ENCODE data around the gene IGSF21.
"Not testable (repeated sequence)": the region's sequence is repeated elsewhere in the genome, so short reads cannot be mapped to it uniquely, and the experiment has no call there.

Gene IGSF21

DNA sequence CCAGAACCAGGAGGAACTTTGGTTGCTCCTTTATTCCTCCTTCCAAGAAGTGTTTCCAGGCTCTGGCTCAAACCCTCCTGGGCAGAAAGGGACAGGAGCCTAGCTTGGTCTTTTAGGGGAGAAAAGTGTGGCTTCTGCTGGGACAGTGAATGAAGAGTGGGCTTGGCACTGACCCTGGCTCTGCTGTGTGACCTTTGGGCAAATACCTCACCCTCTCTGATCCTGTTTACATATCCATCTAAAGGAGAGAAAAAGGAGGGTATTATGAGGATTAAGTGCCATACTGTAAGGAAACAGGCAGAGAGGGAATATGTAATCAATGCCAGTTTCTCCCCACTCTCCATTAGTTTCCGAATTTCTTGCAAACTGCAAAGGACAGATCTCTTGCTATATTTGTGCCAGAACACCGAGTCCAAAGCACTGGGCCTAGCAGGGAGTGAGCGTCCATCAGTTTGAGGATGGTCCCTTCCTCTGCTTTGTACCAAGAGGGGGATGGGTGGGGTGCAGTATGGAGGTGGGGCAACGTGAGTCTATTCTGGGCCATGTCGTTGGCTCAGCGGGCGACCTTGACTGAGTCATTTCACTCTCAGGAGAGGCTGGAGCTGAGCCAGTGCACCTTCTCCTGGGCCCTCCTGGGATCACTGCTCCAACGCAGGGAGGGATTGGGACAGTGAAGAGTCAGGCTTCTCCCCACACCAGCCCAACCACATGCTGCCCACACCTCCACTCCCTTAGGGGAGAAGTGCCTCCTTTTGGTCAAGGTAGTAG is 38.4 kb downstream of the IGSF21 start:
- DNase-seq (ENCODE audit: low read depth) = no peak

GRCh38 chr1:18146886-18147285 is 39.3 kb downstream of the IGSF21 start:
- no peak for DNase-seq (ENCODE audit: low read depth)

DNA sequence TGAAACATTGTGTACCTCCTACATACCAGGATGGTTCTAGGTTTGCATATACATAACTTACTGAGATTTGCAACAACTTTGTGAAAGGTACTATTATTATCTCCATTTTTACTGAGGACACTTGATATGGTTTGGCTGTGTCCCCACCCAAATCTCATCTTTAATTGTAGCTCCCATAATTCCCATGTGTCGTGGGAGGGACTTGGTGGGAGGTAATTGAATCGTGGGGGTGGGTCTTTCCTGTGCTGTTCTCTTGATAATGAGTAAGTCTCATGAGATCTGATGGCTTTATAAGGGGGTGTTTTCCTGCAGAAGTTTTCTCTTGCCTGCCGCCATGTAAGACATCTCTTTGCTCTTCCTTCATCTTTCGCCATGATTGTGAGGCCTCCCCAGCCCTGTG is 40.1 kb downstream of the IGSF21 start:
- no peak for DNase-seq (ENCODE audit: low read depth)

DNA sequence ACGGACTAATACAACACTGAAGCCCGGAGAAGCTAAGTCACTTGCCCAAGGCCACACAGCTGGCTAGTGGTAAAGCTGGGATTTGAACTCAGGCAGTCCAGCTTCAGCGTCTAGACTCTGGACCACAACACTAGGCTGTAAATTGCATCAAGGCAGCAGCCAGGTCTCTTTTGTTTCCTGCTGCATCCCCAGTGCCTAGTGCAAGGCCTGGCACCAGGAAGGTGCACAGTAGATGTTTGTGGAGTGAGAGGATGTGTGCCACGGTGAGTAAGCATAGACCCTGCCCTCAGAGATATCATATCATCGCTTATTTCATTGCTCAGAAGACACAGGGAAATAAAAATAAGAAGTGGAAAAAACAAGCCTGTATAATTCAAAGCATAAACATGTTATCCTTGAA is 40.9 kb downstream of the IGSF21 start:
- DNase-seq (ENCODE audit: low read depth) = no peak

- DNase-seq (ENCODE audit: low read depth) = no peak
These were observed 41.5 kb downstream of the IGSF21 start for GRCh38 chr1:18149027-18149641.

- DNase-seq (ENCODE audit: low read depth) = no peak
These were observed 44.0 kb downstream of the IGSF21 start for GRCh38 chr1:18151436-18152122.

GRCh38 chr1:18154430-18155194 is 47.0 kb downstream of the IGSF21 start:
- DNase-seq (ENCODE audit: low read depth) = no peak

GRCh38 chr1:18155881-18156385 is 48.3 kb downstream of the IGSF21 start:
- no peak for DNase-seq (ENCODE audit: low read depth)

GRCh38 chr1:18157352-18157751 is 49.8 kb downstream of the IGSF21 start:
- no peak for DNase-seq (ENCODE audit: low read depth)

- DNase-seq (ENCODE audit: low read depth) = no peak
These were observed 50.4 kb downstream of the IGSF21 start for GRCh38 chr1:18157968-18158367.

- no peak for DNase-seq (ENCODE audit: low read depth)
These were observed 51.1 kb downstream of the IGSF21 start for GRCh38 chr1:18158714-18159113.

DNA sequence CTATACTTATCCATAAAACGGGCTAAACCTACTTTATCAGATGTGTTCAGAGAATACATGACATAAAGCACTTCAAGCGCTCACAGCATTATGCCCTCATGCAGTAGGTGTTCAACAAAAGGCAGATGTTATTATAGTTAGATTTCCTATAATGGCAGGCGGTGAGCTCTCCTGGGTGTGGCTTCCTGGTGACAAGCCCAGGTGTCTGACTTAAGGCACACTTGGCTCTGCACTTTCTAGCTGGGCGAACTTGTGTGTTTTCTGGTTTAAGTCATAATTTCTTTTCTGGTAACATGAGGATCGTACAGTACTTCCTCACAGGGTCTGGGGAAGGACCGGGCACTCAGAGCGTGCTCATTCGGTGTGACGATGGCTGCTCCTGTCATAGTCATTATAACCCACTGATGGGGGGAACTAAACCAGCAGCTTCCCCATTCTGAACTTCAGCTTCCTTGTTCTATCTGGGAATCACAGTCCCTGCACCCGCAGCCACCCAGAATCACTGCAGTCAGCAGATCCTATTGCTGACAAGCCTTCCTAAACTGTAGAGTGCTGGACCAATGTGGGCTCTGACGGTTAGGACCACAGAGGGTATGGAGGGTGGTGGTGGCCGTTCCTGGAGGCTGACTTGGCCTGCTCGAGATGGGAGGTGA is 52.8 kb downstream of the IGSF21 start:
- no peak for DNase-seq (ENCODE audit: low read depth)

DNA sequence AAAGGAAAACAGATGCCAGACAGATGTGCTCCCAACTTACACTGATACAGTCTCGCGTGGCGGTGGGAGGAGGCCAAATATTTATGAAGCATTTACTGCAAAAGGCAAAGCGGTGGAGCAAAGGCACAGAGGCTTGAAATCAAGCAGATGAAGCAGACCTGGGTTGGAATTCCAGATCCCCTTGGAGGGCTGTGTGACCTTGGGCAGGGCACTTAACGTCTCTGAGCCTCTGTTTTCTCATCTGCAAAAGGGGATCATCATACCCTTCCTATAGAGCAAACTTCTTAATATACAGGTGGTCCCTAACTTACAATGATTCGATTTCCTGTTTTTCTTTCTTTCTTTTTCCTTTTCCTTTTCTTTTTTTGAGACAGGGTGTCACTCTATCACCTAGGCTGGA is 54.1 kb downstream of the IGSF21 start:
- DNase-seq (ENCODE audit: low read depth) = no peak

- DNase-seq (ENCODE audit: low read depth) = not testable (repeated sequence)
These were observed 58.0 kb downstream of the IGSF21 start for GRCh38 chr1:18165640-18166039.

GRCh38 chr1:18166341-18166740 is 58.7 kb downstream of the IGSF21 start:
- no peak for DNase-seq (ENCODE audit: low read depth)

DNA sequence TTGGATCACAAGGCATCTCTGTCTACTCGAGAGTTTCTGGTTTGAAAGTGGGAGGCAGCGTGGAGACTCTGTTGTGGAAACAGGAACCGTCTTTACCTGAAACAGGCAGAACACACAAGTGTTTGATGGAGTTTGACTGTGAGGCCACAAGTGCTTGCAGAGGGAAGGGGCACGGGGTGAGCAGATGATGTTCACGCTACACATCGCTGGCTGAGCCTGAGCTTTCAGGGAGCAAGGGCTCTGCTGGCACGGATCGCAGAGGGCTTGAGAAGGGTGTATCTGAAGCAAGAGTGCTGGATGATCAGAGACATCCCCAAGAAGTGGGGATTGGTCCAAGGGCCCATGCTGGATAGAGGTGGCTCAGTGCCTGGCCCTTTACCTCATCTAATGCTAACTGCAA is 59.3 kb downstream of the IGSF21 start:
- DNase-seq (ENCODE audit: low read depth) = no peak

DNA sequence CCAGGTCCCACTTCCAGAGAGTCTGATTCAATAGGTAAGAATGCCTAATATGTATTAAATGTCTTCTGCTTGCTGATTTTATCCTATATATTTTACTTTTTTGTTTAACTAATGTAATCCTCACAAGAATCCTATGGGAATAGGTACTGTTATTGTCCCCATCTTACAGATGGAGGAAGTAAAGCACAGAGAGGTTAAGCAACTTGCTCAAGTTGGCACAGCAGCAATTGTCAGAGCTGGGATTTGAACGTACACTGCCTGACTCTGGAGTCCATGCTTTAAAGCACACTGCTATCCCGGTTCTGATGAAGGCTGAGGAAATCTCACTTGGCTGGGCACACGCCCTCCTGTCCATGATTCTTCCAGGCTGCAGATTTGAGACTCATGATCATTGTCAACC is 62.8 kb downstream of the IGSF21 start:
- DNase-seq (ENCODE audit: low read depth) = no peak

- DNase-seq (ENCODE audit: low read depth) = no peak
These were observed 66.4 kb downstream of the IGSF21 start for GRCh38 chr1:18174037-18174436.

GRCh38 chr1:18175051-18175450 is 67.5 kb downstream of the IGSF21 start:
- no peak for DNase-seq (ENCODE audit: low read depth)

DNA sequence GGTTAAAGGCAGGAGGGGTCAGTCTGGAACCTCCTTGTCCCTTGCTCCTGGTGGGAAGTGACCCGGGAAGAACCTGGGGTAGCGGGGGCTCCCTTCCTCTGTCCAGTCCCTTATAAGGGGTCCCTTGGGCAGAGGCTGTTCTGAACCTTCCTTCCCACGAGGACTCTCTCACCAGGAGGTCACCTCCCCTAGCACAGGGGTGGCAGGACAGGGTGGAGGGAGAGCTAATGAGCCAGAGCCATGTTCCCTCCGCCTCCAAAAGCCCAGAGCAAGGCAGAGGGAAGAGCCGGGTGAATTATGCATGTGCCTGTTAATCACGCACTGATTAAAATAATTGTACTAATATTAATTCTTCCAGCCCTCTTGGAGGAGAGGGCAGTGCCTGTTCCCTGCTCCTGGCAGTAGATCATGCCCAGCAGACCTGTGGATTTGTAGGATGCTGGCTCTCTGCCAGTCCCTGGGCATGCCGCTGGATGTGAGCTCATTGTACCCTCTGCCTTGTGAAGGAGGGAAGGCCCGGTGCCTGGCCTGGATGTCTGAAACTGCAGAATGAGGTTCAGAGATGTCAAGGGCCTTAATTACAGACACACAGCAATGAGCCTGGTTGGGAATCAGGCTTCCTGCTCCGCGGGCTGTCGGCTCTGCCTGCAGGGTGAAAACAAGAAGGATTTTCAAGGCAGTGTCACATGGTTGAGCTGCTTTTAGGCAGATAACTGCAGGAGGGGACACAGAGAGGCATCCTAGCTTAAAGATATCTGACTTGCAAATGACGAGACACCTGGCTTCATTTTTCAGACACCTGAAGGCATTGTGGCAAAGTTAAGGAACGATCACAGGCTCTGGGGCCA is 68.2 kb downstream of the IGSF21 start:
- no peak for DNase-seq (ENCODE audit: low read depth)

- no peak for DNase-seq (ENCODE audit: low read depth)
These were observed 69.0 kb downstream of the IGSF21 start for GRCh38 chr1:18176619-18177018.
